HG02943 (cell line): ENCODE results near the gene C1QTNF3.
"Not testable (repeated sequence)": the region's sequence is repeated elsewhere in the genome, so short reads cannot be mapped to it uniquely, and the experiment has no call there.

ENCODE experiments used
- ATAC-seq: cut with Tn5 transposase; IDR thresholded peaks from one replicate; pipeline ENCODE4 v1.9.1; 2021; ENCODE audit warnings: mild to moderate bottlenecking, low read depth, moderate library complexity; ENCODE audit not compliant: unreplicated experiment

The C1QTNF3 gene

GRCh38 chr5:34043099-34043876, at the start of gene C1QTNF3:
Gene C1QTNF3, minus strand, starts transcription at chr5:34043213. Its CDS starts 88 bp downstream, at chr5:34043125.
- ATAC-seq: no peak

GRCh38 chr5:34091039-34091438, 48.0 kb upstream of the C1QTNF3 start:
- not testable (repeated sequence) for ATAC-seq

- not testable (repeated sequence) for ATAC-seq
These were observed 46.8 kb upstream of the C1QTNF3 start for GRCh38 chr5:34089802-34090201.

GRCh38 chr5:34087728-34088127, 44.7 kb upstream of the C1QTNF3 start:
- ATAC-seq: not testable (repeated sequence)

DNA sequence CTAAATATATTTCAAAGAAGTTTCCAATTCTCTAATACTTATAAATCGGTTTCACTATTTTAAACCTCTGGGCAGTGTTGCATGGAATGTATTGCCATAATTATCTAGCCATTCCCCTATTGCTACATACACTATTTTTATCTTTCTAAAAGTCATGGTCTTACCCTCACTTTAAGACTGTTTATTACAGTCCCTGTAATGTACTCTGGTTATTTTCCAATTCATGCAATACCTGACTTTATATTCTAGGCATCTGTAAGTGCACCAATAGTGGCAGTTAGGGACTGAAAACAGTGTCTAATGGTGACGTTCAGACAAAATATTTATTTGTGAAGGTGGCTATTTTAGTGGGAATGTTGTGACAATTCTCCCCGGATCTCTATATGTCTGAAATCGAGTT, 40.9 kb upstream of the C1QTNF3 start:
- not testable (repeated sequence) for ATAC-seq

GRCh38 chr5:34079505-34079904, 36.5 kb upstream of the C1QTNF3 start:
- ATAC-seq: not testable (repeated sequence)

GRCh38 chr5:34077636-34078035, 34.6 kb upstream of the C1QTNF3 start:
- not testable (repeated sequence) for ATAC-seq

DNA sequence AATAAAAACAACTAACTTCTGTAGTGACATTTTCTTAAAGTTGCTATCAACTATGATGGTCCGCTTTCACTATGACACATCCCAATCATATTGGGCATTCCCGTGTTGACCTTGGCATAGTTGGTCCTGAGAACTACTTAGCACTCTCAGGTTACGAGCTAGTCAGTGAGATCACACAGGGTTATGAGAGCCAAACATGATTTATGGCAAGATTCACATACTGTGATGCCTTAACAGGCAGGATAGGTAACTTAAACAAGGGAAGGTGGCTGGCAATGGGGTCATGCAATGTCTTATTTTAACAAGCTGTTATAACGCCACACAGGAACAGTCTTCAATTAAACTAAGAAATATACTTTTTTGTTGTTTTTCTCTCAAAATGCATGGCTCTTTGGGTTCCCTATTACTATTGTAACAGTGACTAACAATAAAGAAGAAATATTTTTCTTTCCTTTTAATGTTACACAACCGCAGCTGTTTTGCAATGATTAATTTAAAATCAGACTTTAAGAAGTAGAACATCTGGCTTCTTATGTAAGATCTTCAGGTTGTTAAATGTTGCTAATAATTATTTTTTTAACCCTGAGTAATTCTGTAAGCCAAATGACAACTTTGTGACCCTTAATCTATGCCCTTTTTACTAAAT, 33.8 kb upstream of the C1QTNF3 start:
- not testable (repeated sequence) for ATAC-seq

DNA sequence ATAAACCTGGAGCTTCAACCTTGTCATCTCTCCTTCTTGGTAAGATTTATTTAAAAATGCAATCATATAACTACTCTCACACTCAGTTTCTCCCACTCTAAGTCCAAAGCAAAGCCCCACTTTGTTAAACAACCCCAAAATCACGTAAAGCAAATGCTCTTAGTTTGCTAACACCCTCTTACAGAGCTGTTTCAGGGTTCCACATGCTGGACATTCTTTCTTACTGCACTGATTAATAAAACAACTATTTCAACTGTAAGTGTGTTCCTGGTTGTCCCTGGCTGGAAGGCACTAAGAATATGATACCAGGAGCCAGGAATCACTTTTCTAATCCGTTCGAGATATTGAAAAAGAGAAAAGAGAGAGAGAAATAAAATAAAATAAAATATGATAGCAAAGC, 31.5 kb upstream of the C1QTNF3 start:
- ATAC-seq: not testable (repeated sequence)

GRCh38 chr5:34074071-34074470, 31.1 kb upstream of the C1QTNF3 start:
- not testable (repeated sequence) for ATAC-seq

DNA sequence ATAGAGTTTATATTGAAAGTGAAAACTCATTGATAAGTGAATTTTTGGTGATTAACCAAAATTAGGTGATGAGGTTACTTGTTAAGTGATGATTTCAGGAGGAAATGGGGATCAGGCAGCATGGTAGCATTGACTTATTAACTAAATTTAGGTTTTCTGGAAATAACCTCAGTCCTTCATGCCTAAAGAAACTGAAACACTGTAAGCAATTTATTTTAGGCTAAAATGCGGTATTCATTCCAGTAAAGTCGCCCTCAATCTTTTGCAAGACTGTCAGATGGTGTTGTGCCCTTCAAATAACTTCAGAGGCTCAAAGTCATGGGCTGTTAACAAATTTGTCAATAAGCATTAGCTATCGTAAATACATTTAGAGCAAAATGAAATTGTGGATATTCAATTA, 27.6 kb upstream of the C1QTNF3 start:
- not testable (repeated sequence) for ATAC-seq

GRCh38 chr5:34064656-34065055, 21.6 kb upstream of the C1QTNF3 start:
- ATAC-seq: no peak

DNA sequence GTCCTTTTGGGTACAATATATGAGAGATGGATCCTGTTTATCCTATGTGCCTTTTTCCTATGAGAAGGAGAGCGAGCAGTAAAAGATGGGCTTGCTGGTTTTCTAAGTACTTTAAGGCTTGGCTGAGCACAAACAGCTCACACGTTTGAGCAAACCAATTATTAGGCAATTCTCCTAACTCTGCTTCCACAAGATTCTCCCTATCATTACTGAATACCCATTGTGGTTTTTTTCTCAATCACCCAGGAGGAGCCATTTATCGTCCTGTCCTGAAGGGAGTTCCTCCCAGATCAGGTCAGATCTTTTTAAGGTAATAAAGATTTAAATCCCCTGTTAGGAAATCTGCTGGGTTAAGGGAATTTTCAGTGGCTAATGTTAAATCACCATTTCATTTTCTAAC, 19.4 kb upstream of the C1QTNF3 start:
- ATAC-seq: no peak

DNA sequence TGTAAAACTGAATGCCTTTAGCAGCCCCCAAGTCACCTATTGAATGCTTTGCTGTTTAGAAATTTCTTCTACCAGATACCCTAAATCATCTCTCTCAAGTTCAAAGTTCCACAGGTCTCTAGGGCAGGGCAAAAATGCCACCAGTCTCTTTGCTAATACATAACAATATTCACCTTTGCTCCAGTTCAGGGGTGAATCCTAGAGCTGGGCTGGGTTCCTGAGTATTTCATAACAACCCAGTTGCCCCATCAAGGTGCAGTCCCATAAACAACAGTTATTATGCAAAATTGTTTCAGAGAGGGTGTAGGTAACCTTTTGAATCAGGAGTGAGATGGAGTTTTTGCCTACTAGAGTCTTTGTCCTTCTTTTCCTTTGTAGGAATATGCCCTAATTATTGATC, 19.0 kb upstream of the C1QTNF3 start:
- ATAC-seq: no peak

GRCh38 chr5:34059977-34060376, 17.0 kb upstream of the C1QTNF3 start:
- no peak for ATAC-seq

DNA sequence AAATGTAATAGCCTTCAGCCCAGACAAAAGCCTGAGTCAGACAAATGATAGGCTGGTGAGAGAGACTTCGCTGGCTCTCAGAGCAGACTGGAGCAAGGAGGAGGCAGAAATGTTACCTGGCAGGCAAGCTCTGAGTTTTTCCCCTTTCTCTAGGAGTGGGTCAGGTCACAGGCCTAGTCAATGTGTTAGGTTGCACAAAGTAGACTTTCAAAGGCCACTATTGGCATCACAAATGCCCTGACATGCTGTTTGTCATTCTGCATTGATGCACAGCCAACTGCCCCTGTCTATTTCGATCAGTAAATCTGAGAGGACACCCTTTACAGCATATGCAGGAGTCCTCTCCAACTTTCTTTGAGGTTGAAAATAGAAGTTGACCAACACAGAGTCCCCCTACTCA, 15.5 kb upstream of the C1QTNF3 start:
- ATAC-seq: no peak

DNA sequence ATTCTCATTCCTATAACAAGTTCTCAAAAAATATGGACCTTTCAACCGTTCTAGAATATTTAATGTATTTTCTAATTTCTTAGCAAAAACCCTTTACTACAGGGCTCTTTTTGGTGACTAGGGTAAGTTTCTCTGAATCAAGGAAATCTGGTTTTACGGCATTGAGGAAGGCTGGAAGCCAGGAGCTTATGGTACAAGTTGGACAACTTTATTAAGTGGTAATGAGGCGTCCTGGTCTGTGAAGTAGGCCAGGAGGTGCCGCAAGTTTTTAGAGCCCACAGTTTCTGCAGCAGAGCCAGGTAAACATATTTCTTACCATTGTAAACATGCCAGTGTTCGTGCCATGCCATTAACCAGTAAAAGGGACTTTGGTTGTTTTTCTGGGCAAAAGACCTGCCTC, 14.6 kb upstream of the C1QTNF3 start:
- no peak for ATAC-seq

DNA sequence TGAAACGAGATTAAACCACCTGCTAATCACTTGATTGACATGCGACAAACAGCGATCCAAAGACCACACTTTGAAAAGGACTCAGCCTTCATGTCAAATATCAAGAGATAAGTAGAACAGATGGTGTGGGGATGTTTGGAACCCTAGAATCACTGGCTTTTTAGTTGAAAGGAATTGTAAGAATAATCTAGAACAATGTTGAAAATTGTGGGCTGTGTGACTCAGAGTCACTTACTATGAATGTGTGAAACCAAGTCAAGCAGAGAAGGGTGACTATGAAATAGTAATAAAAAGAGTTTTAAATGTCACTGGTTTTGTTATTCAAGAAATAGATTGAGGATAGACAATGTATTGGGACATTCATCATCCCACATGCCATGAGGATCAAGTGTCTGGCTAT, 14.1 kb upstream of the C1QTNF3 start:
- no peak for ATAC-seq

- no peak for ATAC-seq
These were observed 12.7 kb upstream of the C1QTNF3 start for GRCh38 chr5:34055667-34056066.

DNA sequence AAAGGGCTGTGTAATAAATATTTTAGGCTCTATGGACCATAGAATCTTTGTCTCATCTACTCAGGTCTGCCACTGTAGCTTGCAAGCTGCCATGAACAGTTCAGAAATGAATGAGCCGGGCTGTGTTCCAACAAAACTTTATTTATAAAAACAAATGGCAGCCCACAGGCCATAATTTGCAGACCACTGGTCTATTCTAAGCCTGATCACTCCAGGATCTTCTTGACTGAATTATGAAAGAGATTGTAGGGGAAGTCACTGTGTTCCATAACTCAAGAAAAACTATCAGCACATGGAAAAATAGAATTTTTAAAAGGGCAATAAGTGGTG, 11.4 kb upstream of the C1QTNF3 start:
- ATAC-seq: no peak

- ATAC-seq: no peak
These were observed 10.8 kb upstream of the C1QTNF3 start for GRCh38 chr5:34053571-34054399.
